ENCODE results near the gene NR1I2.

DNA sequence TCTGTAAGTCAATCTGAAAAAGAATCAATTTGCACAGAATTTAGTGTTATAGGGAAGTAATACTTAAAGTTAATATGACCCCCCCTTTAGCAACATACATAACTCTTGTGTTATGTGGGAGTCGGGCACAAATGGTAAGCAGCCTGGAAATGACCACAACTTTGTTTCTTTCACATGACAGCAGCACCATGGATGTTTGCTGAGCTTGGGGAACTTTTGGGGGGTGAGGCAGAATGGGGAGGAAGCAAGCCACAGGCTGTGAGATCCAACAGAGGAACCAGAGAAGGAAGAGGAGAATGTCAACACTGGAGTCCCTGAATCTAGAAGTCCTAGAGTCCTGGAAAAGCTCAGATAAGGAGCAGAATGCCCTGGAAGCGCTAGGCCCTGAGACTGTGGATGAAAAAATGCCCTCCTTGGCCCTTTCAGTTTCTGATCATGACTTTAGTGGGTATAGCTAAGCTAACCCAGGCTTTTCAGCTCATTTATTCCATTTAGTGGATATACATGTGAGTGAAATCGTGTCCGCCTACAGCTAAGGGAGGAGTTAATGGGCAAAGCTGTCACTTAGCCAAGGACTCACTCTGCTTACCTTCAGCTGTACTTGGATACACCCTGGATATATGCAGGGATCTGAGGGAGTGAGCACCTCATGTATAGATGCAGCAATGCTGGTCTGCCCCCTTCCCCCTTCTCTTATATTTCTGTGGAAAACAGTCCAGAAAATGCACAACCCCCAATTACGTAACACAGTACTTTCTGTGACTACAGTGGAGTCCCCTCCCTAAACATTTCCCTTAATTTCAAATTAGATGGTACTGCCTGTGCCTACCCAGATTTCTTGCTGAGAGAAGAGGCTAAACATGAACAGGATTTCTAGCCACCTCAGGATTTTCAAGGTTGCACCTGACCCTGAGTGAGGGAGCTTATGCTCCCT, 40.0 kb upstream of the NR1I2 start:
- TF ChIP-seq, protein P1, sequence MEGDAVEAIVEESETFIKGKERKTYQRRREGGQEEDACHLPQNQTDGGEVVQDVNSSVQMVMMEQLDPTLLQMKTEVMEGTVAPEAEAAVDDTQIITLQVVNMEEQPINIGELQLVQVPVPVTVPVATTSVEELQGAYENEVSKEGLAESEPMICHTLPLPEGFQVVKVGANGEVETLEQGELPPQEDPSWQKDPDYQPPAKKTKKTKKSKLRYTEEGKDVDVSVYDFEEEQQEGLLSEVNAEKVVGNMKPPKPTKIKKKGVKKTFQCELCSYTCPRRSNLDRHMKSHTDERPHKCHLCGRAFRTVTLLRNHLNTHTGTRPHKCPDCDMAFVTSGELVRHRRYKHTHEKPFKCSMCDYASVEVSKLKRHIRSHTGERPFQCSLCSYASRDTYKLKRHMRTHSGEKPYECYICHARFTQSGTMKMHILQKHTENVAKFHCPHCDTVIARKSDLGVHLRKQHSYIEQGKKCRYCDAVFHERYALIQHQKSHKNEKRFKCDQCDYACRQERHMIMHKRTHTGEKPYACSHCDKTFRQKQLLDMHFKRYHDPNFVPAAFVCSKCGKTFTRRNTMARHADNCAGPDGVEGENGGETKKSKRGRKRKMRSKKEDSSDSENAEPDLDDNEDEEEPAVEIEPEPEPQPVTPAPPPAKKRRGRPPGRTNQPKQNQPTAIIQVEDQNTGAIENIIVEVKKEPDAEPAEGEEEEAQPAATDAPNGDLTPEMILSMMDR (IDR thresholded peaks at IDR 0.05), result no peak
- TF ChIP-seq POLR2A (IDR thresholded peaks at IDR 0.05), result no peak
